ENCODE measurements around the gene AIG1.

The AIG1 gene

DNA sequence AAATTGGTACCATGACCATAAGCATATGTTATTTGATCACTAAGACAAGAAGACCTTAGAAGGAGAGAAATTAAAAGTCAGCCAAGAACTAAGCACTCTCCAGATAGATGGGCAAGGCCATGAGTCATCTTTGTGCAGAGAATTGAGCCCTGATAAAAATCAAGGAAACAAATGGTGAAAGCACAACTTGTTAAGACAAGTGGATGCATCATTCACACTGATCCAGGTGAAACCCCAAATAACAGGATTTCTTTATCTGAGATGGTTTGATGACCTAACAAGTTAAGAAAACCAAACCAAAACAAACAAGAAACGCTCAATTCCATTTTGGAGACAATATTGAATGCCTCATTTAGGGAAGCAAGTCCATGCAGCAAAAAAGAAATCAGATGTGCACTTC, 268.2 kb downstream of the AIG1 start:
- H3K4me3 ChIP-seq (ENCODE audit: low read depth, low read length), result no peak overlapping the region
- TF ChIP-seq, protein P1, sequence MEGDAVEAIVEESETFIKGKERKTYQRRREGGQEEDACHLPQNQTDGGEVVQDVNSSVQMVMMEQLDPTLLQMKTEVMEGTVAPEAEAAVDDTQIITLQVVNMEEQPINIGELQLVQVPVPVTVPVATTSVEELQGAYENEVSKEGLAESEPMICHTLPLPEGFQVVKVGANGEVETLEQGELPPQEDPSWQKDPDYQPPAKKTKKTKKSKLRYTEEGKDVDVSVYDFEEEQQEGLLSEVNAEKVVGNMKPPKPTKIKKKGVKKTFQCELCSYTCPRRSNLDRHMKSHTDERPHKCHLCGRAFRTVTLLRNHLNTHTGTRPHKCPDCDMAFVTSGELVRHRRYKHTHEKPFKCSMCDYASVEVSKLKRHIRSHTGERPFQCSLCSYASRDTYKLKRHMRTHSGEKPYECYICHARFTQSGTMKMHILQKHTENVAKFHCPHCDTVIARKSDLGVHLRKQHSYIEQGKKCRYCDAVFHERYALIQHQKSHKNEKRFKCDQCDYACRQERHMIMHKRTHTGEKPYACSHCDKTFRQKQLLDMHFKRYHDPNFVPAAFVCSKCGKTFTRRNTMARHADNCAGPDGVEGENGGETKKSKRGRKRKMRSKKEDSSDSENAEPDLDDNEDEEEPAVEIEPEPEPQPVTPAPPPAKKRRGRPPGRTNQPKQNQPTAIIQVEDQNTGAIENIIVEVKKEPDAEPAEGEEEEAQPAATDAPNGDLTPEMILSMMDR (IDR thresholded peaks at IDR 0.05; ENCODE audit: low read depth, low read length), result no peak

DNA sequence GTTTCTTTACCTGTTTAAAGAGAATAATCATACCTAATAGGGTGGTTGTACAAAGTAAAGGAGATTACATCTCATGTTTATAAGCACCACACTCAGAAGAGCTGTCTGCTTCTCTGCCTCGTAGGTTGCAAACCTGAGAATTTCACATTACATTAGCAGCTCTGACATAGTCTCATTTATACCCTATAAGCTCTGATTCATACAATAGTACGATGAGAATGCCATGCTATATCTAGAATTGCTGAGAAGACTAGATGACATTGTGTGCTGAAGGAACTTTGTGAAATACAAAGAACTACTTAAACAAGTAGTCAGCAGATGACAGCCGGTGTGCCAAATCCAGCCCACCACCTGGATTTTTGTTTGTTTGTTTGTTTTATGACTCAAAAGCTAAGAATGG, 268.6 kb downstream of the AIG1 start:
- H3K4me3 ChIP-seq (ENCODE audit: low read depth, low read length), result no peak overlapping the region
- TF ChIP-seq, protein P1 (IDR thresholded peaks at IDR 0.05; ENCODE audit: low read depth, low read length), result no peak

GRCh38 chr6:143331362-143331761, 270.7 kb downstream of the AIG1 start:
- no peak overlapping the region for H3K4me3 ChIP-seq (ENCODE audit: low read depth, low read length)
- TF ChIP-seq, protein P1 (IDR thresholded peaks at IDR 0.05; ENCODE audit: low read depth, low read length), result no peak

GRCh38 chr6:143332153-143332845, 271.6 kb downstream of the AIG1 start:
- TF ChIP-seq, protein P1 (IDR thresholded peaks at IDR 0.05; ENCODE audit: low read depth, low read length), result no peak
- no peak overlapping the region for H3K4me3 ChIP-seq (ENCODE audit: low read depth, low read length)

DNA sequence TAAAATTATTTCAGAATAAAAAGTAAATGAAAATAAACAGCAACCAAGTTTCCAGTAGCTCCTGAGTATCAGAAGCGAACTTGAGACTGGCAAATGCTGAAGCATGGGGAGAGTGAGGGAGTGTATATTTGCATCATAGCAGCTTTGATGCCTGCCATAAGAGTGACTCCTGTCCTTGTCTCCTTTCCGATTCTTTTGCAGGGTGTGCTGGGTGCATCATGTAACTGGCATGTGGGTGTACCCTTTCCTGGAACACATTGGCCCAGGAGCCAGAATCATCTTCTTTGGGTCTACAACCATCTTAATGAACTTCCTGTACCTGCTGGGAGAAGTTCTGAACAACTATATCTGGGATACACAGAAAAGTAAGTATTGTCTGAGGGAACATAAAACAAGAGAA, 272.4 kb downstream of the AIG1 start:
- H3K4me3 ChIP-seq (ENCODE audit: low read depth, low read length), result no peak overlapping the region
- TF ChIP-seq, protein P1 (IDR thresholded peaks at IDR 0.05; ENCODE audit: low read depth, low read length), result no peak

GRCh38 chr6:143333749-143334520, 273.2 kb downstream of the AIG1 start:
- TF ChIP-seq, protein P1 (IDR thresholded peaks at IDR 0.05; ENCODE audit: low read depth, low read length), result no peak

GRCh38 chr6:143335865-143336264, 275.2 kb downstream of the AIG1 start:
- TF ChIP-seq, protein P1 (IDR thresholded peaks at IDR 0.05; ENCODE audit: low read depth, low read length), result no peak
- no peak overlapping the region for H3K4me3 ChIP-seq (ENCODE audit: low read depth, low read length)

More at GRCh38 chr6:143333749-143334520, 273.2 kb downstream of the AIG1 start:
- H3K4me3 ChIP-seq (ENCODE audit: low read depth, low read length), result no peak overlapping the region
